Measurements from ENCODE around the gene SLC1A1. TPM values are rescaled to one million over a fixed set of nuclear protein-coding genes. Genes with fewer than 3 reads are reported as not detected.

Gene SLC1A1
- 1.4 and 2.0 TPM in 2 replicates for total RNA-seq

DNA sequence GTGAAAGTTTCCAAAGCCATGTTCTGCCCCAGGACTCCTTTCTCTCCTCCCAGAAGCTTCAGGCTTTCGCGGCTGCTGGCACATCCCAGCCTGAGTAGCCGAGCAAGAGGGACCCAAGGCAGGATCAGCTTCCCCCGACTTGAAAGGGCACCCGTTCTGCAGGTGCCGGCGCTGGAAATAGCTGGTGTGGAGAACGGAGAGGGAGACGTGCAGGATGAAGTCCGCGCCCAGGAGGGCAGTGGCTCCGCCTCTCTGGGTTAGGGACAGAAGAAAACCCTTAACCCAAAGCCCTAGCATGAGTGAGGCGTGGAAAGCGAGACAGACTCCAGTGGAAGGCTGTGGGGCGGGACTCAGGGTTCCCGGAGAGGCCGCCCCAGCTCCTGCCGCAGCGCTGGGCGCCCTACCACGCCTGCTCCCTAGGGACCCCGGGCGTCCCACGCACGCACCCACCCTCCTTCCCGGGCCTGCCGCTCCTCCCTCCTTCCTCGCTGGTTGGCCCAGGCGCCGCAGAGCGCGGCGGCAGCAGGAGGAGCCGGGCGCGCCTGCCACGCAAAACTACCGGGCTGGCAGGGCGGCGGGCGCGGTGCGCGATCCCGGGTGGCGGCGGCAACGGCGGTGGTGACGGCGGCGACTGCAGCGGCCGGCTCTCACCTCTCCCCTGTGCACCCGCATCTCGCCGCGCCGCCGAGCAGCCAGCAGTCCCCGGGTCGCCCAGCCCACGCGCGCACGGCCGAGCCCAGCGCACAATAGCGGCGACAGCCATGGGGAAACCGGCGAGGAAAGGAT lies at the start of gene SLC1A1:
TSS of gene SLC1A1 (plus strand) at position 550 of the 786 bp plus-strand sequence. CDS start at position 762, 212 bp downstream.
- Mint-ChIP-seq H3K4me1 (peaks cover 19% of the 10 kb centered on the region), H3K27me3 (peaks cover 39% of the 10 kb centered on the region), H3K27ac (no peak within 1 kb of the TSS), H3K36me3 (ENCODE audit: low read depth) (no peaks in the 10 kb centered on the region), H3K4me3 (peak within 1 kb of the TSS; percentile 79), H3K9me3 (no peaks in the 10 kb centered on the region)
- ChIA-PET CTCF (no interaction called here), POLR2A (interaction anchor here (1.1 to 1.4 kb wide), 2 partner anchors 25 to 189 kb away, joined by 3 to 5 read pairs; partner anchors contain the start of gene CDC37L1)
- ATAC-seq (ENCODE audit: low read depth) (peak; percentile 81), DNase-seq (peak; percentile 24)
- TF ChIP-seq CTCF (IDR thresholded peaks at IDR 0.05): no peak
- intact Hi-C loops (cut with micrococcal nuclease): no loop called here

GRCh38 chr9:4442806-4443205 lies 47.5 kb upstream of the SLC1A1 start:
- ChIA-PET POLR2A (no interaction called here), CTCF (no interaction called here)
- intact Hi-C loops (cut with micrococcal nuclease): no loop called here
- H3K4me1 Mint-ChIP-seq: no peaks in the 10 kb centered on the region
- no peak overlapping the region for H3K27ac Mint-ChIP-seq
- no peak overlapping the region for H3K4me3 Mint-ChIP-seq
- DNase-seq (no peak), ATAC-seq (ENCODE audit: low read depth) (no peak)
- H3K27me3 Mint-ChIP-seq: no peaks in the 10 kb centered on the region
- H3K36me3 Mint-ChIP-seq (ENCODE audit: low read depth): no peaks in the 10 kb centered on the region
- H3K9me3 Mint-ChIP-seq: peaks cover 8% of the 10 kb centered on the region
- no peak for TF ChIP-seq CTCF (IDR thresholded peaks at IDR 0.05)

DNA sequence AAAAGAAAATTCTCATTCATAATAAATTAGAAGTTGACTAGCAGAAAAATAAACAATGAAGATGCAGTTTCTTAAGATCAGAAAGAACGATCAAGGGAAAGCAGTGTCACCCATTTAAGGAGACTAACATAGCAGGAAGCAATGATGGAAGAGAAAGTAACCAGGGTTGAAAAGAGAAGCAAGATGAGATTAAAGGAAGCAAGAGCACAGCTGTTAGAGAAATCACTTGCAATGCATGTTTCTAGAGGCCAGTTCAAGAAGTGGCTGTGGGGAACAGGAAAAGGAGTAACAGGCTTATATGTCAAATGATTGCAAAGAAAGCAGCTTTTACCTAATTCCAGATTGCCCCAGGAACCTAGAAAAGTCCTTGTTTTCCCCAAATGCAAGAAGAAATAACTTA lies 46.8 kb upstream of the SLC1A1 start:
- no peak overlapping the region for H3K27ac Mint-ChIP-seq
- no peaks in the 10 kb centered on the region for H3K4me1 Mint-ChIP-seq
- no peak for TF ChIP-seq CTCF (IDR thresholded peaks at IDR 0.05)
- no peaks in the 10 kb centered on the region for H3K27me3 Mint-ChIP-seq
- peaks cover 8% of the 10 kb centered on the region for H3K9me3 Mint-ChIP-seq
- DNase-seq: no peak
- no peak for ATAC-seq (ENCODE audit: low read depth)
- no peak overlapping the region for H3K4me3 Mint-ChIP-seq
- POLR2A ChIA-PET: no interaction called here
- intact Hi-C loops (cut with micrococcal nuclease): no loop called here
- CTCF ChIA-PET: no interaction called here
- no peaks in the 10 kb centered on the region for H3K36me3 Mint-ChIP-seq (ENCODE audit: low read depth)

DNA sequence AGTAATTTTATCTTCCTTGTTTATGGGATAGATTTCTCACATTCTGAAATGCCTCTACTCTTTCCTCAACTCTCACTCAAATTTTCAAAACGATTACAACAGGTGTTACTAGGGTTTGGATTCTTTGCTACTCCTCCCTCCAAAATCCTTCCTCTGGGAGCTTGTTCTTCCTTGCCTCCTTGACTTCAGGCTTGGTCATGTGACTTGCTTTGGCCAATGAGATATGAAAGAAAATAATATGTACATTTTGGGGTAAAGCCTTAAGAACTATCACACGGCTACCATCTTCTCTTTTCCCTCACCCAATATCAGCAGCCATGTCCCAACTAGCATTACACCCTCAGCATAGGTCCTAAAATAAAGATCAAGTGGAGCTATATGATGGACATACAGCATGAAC lies 28.8 kb upstream of the SLC1A1 start:
- POLR2A ChIA-PET: interaction anchor here (0.5 kb wide), 1 partner anchor 66 kb away, joined by 3 read pairs; no protein-coding TSS in a partner anchor
- DNase-seq (no peak), ATAC-seq (ENCODE audit: low read depth) (no peak)
- H3K27ac Mint-ChIP-seq: no peak overlapping the region
- CTCF ChIA-PET: no interaction called here
- H3K4me3 Mint-ChIP-seq: no peak overlapping the region
- H3K4me1 Mint-ChIP-seq: peaks cover 26% of the 10 kb centered on the region
- no peak for TF ChIP-seq CTCF (IDR thresholded peaks at IDR 0.05)
- no peaks in the 10 kb centered on the region for H3K36me3 Mint-ChIP-seq (ENCODE audit: low read depth)
- H3K9me3 Mint-ChIP-seq: no peaks in the 10 kb centered on the region
- H3K27me3 Mint-ChIP-seq: peaks cover 7% of the 10 kb centered on the region
- intact Hi-C loops (cut with micrococcal nuclease): loop anchor here (10.0 kb wide), 2 partner anchors 203 to 283 kb away; partner anchors contain the start of genes AK3, PLPP6 and SPATA6L

DNA sequence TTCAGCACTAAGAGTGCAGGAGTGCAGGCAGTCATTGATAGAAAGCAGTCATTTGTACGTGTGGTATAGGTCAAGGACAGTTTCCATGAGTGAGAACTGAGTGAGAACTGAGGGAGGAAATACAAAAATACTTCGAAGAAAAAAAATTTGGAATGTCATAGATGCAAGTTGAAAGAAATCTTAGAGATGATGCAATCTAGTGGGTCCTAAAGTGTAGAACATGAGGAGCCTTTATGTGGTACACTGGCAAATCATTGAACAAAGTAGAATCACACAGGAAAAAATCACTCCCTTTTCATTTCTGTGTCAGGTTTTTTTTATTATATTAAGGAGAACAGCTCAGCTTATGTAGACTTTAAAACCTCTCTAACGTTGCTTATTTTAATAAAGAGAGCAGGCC lies 26.4 kb upstream of the SLC1A1 start:
- CTCF ChIA-PET: no interaction called here
- H3K9me3 Mint-ChIP-seq: no peaks in the 10 kb centered on the region
- H3K27me3 Mint-ChIP-seq: peaks cover 7% of the 10 kb centered on the region
- peaks cover 24% of the 10 kb centered on the region for H3K4me1 Mint-ChIP-seq
- no peak for TF ChIP-seq CTCF (IDR thresholded peaks at IDR 0.05)
- H3K27ac Mint-ChIP-seq: no peak overlapping the region
- ATAC-seq (ENCODE audit: low read depth) (no peak), DNase-seq (no peak)
- no peak overlapping the region for H3K4me3 Mint-ChIP-seq
- no peaks in the 10 kb centered on the region for H3K36me3 Mint-ChIP-seq (ENCODE audit: low read depth)
- POLR2A ChIA-PET: no interaction called here
- intact Hi-C loops (cut with micrococcal nuclease): loop anchor here (10.0 kb wide), 2 partner anchors 201 to 281 kb away; partner anchors contain the start of genes AK3, PLPP6 and SPATA6L
